ENCODE results near the gene PLEKHG4B. TPM values are rescaled to one million over a fixed set of nuclear protein-coding genes. Genes with fewer than 3 reads are reported as not detected.

PLEKHG4B gene
- polyA plus RNA-seq, 1 donor (not counting 4 experiments of a cell fraction or from before 2014, with no cell fraction given), result not detected

DNA sequence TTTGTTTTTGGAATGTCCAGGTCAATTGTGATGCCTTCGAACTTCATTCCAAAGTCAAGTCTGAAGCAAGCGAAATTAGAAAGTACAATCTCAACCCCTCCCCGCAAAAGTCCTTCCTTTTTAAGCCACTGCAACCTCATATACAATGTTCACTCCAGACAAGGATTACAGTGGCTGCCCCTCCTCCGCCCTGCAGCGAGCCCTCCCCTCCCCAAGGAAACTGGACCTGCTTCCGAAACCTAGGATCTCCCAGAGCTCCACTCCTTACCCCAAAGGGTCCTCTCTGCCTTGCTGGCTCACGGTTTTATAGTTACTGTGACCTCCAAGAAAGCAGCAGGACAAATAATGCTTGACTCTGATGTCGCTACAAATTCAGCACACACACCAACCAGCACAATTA, 109.7 kb downstream of the PLEKHG4B start:
- Histone ChIP-seq H4K20me1 (ENCODE audit: control insufficient read depth, extremely low read depth, insufficient read depth, low read length) (no peaks in the 10 kb centered on the region), H3K4me3 (ENCODE audit: control insufficient read depth in 2 of 3, extremely low read depth in 1 of 3, insufficient read depth in 2 of 3, low read depth in 1 of 3, low read length in 3 of 3) (no peak overlapping the region), H3K9ac (ENCODE audit: control insufficient read depth, extremely low read depth, insufficient read depth, low read length) (no peak overlapping the region), H3K27me3 (ENCODE audit: control insufficient read depth, extremely low read depth, insufficient read depth, low read length) (no peaks in the 10 kb centered on the region), H3K36me3 (ENCODE audit: control insufficient read depth in 2 of 2, extremely low read depth in 1 of 2, insufficient read depth in 2 of 2, low read length in 2 of 2) (peaks cover 6 to 22% of the 10 kb centered on the region in 2 experiments), H2AFZ (ENCODE audit: control insufficient read depth, low read length) (no peak overlapping the region), H3K9me1 (ENCODE audit: control insufficient read depth, extremely low read depth, insufficient read depth, low read length) (no peaks in the 10 kb centered on the region), H3K27ac (ENCODE audit: control insufficient read depth, insufficient read depth, low read length) (no peak overlapping the region), H3K79me2 (ENCODE audit: control insufficient read depth, insufficient read depth, low read length) (peaks cover 4% of the 10 kb centered on the region), H3K4me1 (ENCODE audit: control insufficient read depth, extremely low read depth, insufficient read depth, low read length) (no peaks in the 10 kb centered on the region), H3K4me2 (ENCODE audit: control insufficient read depth, extremely low read depth, insufficient read depth, low read depth, low read length) (no peak overlapping the region), H3K9me3 (ENCODE audit: control insufficient read depth, low read depth, low read length) (no peaks in the 10 kb centered on the region)
- no peak for TF ChIP-seq EZH2 (IDR thresholded peaks at IDR 0.05; ENCODE audit: low read length)
- TF ChIP-seq, protein P1, sequence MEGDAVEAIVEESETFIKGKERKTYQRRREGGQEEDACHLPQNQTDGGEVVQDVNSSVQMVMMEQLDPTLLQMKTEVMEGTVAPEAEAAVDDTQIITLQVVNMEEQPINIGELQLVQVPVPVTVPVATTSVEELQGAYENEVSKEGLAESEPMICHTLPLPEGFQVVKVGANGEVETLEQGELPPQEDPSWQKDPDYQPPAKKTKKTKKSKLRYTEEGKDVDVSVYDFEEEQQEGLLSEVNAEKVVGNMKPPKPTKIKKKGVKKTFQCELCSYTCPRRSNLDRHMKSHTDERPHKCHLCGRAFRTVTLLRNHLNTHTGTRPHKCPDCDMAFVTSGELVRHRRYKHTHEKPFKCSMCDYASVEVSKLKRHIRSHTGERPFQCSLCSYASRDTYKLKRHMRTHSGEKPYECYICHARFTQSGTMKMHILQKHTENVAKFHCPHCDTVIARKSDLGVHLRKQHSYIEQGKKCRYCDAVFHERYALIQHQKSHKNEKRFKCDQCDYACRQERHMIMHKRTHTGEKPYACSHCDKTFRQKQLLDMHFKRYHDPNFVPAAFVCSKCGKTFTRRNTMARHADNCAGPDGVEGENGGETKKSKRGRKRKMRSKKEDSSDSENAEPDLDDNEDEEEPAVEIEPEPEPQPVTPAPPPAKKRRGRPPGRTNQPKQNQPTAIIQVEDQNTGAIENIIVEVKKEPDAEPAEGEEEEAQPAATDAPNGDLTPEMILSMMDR (optimal IDR thresholded peaks at IDR 0.05 in 1 of 3, IDR thresholded peaks at IDR 0.05 in 1 of 3, conservative IDR thresholded peaks at IDR 0.05 in 1 of 3; ENCODE audit: extremely low read depth in 1 of 3, insufficient read depth in 2 of 3, low read length in 3 of 3), result no peak
- dilution Hi-C loops (cut with MboI; ENCODE audit: extremely low pct_ligation_motif_present, low sequenced_read_pairs), result no loop called here
- FAIRE-seq (no peak), DNase-seq (ENCODE audit: low read depth, low spot score) (no peak)

DNA sequence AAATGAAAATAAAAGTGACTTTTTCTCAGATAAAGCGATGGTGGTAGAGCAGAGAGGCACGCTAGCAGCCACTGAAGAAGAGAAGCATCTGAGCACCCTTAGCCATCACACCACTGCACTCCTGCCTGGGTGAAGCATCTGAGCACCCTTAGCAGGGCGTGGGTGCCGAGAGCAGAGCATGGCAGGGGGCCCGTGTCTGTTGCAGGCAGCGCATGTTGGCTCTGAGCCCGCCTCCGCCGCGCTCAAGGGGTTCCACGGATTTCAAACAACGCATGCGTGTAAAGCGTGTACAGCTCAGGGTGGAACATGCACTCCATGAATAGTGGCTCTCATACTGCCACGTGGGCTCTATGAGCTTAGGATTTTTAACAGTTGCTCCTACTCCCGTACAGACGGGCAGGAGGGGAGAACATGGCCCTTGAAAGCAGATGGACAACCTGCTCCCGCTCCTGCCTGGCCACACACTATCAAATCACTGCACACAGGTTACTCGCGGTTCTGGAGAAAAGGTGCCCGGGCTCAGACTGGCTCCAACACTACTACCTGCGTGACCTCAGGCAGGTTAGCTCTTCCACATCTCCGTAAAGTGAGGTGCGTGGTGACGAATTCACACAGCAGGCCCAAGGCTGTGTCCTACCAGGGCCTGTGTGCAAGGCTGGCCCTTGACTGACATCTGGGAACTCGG, 111.4 kb downstream of the PLEKHG4B start:
- TF ChIP-seq EZH2 (IDR thresholded peaks at IDR 0.05; ENCODE audit: low read length), result no peak
- TF ChIP-seq, protein P1 (optimal IDR thresholded peaks at IDR 0.05 in 1 of 3, IDR thresholded peaks at IDR 0.05 in 1 of 3, conservative IDR thresholded peaks at IDR 0.05 in 1 of 3; ENCODE audit: extremely low read depth in 1 of 3, insufficient read depth in 2 of 3, low read length in 3 of 3), result no peak
- DNase-seq (ENCODE audit: low read depth, low spot score), result no peak
- Histone ChIP-seq H3K9me3 (ENCODE audit: control insufficient read depth, low read depth, low read length) (no peaks in the 10 kb centered on the region), H2AFZ (ENCODE audit: control insufficient read depth, low read length) (no peak overlapping the region), H3K4me3 (ENCODE audit: control insufficient read depth in 2 of 3, extremely low read depth in 1 of 3, insufficient read depth in 2 of 3, low read depth in 1 of 3, low read length in 3 of 3) (no peak overlapping the region), H3K27me3 (ENCODE audit: control insufficient read depth, extremely low read depth, insufficient read depth, low read length) (no peaks in the 10 kb centered on the region), H3K4me1 (ENCODE audit: control insufficient read depth, extremely low read depth, insufficient read depth, low read length) (no peaks in the 10 kb centered on the region), H3K36me3 (ENCODE audit: control insufficient read depth in 2 of 2, extremely low read depth in 1 of 2, insufficient read depth in 2 of 2, low read length in 2 of 2) (peaks cover 10 to 22% of the 10 kb centered on the region in 2 experiments), H3K27ac (ENCODE audit: control insufficient read depth, insufficient read depth, low read length) (no peak overlapping the region), H3K9ac (ENCODE audit: control insufficient read depth, extremely low read depth, insufficient read depth, low read length) (no peak overlapping the region), H3K4me2 (ENCODE audit: control insufficient read depth, extremely low read depth, insufficient read depth, low read depth, low read length) (no peak overlapping the region), H3K9me1 (ENCODE audit: control insufficient read depth, extremely low read depth, insufficient read depth, low read length) (no peaks in the 10 kb centered on the region), H4K20me1 (ENCODE audit: control insufficient read depth, extremely low read depth, insufficient read depth, low read length) (no peaks in the 10 kb centered on the region), H3K79me2 (ENCODE audit: control insufficient read depth, insufficient read depth, low read length) (peaks cover 20% of the 10 kb centered on the region)
- FAIRE-seq, result no peak
- dilution Hi-C loops (cut with MboI; ENCODE audit: extremely low pct_ligation_motif_present, low sequenced_read_pairs), result no loop called here

Measured in keratinocyte (primary cell).